Upper lobe of left lung (tissue), 4 donors: Measurements from ENCODE around the gene KNDC1.

Experiments used
- POLR2A ChIP-seq, 4 donors: fragments of 450-650 bp; IDR thresholded peaks; one replicate each; pipeline ENCODE4 v1.5.1; 2016 to 2017; ENCODE audit warnings: antibody characterized with exemption in 4 of 4, mild to moderate bottlenecking in 2 of 4
- TF ChIP-seq, protein P1 (sequence below), 6 experiments: fragments of 450-650 bp in 4 of 6; fragments of 200-600 bp in 2 of 6; sonication (generic) in 2 of 6; IDR thresholded peaks; one replicate each; pipeline ENCODE4 v1.5.1; 2016 to 2019; ENCODE audit warnings: antibody characterized with exemption in 6 of 6

DNA sequence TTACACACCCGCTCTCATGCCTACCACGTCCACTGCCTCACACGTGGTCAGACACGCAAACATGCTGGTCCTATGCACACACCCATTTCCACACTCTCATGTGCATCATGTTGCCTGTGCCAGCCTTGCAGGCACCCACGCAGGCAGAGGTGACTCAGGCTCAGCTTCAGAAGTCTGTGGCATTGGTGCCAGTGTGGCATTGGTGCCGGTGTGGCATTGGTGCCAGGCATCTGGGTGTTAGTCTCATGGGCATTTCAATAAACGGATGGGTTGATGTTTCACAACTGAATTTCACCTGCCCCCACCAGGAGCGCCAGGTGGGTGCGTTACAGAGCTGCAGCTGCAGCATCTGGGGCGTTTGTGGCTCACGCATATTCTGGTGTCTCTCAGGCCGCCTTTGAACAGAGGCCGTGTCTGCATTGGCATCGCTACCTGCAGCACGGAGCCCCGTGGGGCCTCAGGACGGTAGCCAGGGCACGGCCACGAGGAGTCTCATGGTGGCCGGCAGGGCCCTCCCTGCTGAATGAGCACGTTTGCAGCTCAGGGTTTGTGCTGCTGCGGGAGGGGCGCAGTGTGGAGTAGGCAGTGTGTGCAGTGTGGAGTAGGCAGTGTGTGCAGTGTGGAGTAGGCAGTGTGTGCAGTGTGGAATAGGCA, 24.7 kb downstream of the KNDC1 start:
- TF ChIP-seq, protein P1, sequence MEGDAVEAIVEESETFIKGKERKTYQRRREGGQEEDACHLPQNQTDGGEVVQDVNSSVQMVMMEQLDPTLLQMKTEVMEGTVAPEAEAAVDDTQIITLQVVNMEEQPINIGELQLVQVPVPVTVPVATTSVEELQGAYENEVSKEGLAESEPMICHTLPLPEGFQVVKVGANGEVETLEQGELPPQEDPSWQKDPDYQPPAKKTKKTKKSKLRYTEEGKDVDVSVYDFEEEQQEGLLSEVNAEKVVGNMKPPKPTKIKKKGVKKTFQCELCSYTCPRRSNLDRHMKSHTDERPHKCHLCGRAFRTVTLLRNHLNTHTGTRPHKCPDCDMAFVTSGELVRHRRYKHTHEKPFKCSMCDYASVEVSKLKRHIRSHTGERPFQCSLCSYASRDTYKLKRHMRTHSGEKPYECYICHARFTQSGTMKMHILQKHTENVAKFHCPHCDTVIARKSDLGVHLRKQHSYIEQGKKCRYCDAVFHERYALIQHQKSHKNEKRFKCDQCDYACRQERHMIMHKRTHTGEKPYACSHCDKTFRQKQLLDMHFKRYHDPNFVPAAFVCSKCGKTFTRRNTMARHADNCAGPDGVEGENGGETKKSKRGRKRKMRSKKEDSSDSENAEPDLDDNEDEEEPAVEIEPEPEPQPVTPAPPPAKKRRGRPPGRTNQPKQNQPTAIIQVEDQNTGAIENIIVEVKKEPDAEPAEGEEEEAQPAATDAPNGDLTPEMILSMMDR (IDR thresholded peaks at IDR 0.05) = no peak
- TF ChIP-seq POLR2A (IDR thresholded peaks at IDR 0.05) = no peak
